Measurements from ENCODE around the gene MTARC2.

DNA sequence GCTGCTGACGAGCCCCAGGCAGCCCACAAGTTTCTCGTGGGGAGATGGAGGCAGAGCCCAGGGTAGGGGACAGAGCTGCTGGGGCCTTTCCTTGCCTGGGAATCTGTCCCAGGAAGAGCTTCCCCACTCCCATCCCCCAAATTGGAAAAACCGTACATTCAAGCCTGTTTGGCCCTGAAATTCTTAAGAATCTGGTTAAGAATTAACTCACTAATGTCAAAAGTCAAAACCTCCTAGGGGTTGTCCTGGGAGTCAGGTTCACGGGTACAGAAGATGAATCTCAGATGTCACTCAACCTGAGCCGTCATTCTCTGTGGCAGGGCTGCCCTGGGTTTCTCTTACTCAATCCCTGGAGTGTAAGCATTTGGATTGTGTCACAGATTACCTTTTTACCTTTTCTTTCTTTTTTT is 49.5 kb upstream of the MTARC2 start:
- TF ChIP-seq, protein P1, sequence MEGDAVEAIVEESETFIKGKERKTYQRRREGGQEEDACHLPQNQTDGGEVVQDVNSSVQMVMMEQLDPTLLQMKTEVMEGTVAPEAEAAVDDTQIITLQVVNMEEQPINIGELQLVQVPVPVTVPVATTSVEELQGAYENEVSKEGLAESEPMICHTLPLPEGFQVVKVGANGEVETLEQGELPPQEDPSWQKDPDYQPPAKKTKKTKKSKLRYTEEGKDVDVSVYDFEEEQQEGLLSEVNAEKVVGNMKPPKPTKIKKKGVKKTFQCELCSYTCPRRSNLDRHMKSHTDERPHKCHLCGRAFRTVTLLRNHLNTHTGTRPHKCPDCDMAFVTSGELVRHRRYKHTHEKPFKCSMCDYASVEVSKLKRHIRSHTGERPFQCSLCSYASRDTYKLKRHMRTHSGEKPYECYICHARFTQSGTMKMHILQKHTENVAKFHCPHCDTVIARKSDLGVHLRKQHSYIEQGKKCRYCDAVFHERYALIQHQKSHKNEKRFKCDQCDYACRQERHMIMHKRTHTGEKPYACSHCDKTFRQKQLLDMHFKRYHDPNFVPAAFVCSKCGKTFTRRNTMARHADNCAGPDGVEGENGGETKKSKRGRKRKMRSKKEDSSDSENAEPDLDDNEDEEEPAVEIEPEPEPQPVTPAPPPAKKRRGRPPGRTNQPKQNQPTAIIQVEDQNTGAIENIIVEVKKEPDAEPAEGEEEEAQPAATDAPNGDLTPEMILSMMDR (optimal IDR thresholded peaks at IDR 0.05 in 1 of 3, IDR thresholded peaks at IDR 0.05 in 1 of 3, conservative IDR thresholded peaks at IDR 0.05 in 1 of 3; ENCODE audit: extremely low read depth in 1 of 3, insufficient read depth in 2 of 3, low read length in 3 of 3), result no peak
- no peak for TF ChIP-seq EZH2 (IDR thresholded peaks at IDR 0.05; ENCODE audit: low read length)

Data from keratinocyte (primary cell).